M059J (cell line): Measurements from ENCODE around the gene RSPH1. TPM values are rescaled to one million over a fixed set of nuclear protein-coding genes. Genes with fewer than 3 reads are reported as not detected.

Experiments
- DNase-seq: peaks from one replicate; pipeline ENCODE4 v3.0.0-alpha.2; 2012; ENCODE audit warnings: low read depth
- total RNA-seq: library from RNA; depleted of rRNA; stranded (reverse); fragments of >200 nt; shearing (Covaris generic); gene quantifications from 2 replicates; pipeline ENCODE4 v1.2.3, GENCODE V29; 2014; rRNA removed

The RSPH1 gene
- total RNA-seq, 1 experiment from 2014 or later = not detected

DNA sequence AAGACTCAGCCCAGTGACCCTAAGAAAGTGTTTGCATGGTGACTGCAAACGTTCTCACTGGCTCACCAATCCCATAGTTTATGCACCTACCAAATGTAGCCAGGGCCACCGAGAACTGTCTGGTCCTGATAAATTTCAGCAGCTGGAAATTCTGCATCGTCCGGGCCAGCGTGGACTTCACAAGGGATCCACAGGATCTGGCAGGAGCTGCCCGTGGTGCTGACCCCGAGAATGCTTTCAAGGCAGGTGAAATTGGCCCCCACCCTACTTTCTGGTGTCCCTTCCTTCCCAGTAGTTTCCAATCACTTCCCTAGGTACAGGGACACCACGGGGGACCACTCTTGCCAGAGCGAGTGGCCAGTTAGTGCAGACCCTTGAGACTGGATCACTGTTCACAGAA is 66.2 kb downstream of the RSPH1 start:
- DNase-seq = no peak

DNA sequence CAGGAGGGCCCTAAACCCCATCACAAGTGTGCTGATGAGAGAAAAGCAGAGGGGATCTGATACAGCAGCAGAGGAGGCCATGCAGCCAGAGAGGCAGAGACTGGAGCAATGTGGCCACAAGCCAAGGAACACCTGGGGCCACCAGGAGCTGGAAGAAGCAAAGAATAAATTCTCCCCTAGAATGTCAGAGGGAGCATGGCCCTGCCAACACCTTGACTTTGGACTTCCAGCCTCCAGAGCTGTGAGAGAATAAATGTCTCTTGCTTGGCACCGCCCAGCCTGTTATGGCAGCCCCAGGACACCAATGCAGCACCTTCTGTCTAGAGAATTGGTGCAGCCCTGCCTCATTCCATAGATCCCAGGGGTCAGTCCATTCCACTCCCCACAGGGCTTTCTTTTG is 67.0 kb downstream of the RSPH1 start:
- DNase-seq = no peak

DNA sequence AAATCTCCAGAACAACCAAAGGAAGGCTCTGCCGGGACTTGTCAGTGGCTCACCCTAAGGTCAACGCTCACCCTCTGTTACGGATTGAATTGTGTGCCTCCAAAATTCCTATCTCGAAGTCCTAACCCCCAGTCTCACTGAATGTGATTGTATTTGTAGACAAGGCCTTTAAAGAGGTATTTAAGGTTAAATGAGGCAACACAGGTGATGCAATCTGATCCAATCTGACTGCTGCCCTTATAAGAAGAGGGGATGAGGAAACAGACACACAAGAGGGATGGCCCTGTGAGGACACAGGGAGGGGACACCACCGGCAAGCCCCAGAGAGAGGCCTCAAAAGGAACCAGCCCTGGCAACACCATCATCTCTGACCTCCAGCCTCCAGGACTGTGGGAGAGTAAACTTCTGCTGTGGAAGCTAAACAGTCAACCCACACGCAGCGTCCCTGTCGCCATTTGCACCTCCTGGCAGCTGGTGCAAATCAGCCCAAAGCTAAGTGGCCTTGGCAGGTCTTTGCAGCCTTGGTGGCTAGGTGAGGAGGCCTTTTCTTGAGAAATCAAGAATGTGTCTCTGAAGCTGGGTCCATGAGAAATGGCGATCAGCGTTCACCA is 68.1 kb downstream of the RSPH1 start:
- DNase-seq = no peak

DNA sequence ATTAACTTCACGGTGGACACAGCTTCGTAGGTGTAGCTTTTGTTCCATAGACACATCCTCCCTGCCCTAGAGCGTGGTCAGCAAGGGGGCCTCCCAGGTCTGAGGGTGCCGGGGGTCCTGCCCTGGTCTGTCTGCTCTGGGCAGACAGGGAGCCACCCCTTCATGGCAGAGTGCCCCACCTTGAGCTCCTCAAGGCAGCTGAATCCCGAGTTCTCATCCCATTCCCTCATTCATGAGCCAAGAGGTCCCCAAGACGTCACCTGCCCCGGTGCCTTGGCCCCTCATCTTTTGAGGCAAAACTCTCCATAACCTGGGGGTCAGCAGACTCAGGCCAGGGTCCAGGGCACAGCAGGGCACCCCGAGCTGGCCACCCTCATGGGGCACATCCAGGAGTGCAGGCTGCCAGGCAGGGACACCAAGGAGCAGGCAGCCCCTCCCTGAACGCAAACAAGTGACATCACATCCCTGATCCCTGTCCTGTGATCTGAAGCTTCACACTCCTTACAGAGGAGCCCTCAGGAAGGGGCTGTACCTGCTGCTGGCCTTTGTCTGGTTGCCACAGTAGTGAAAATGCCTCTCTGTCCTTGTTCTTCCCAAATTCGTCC is 69.0 kb downstream of the RSPH1 start:
- DNase-seq = no peak

DNA sequence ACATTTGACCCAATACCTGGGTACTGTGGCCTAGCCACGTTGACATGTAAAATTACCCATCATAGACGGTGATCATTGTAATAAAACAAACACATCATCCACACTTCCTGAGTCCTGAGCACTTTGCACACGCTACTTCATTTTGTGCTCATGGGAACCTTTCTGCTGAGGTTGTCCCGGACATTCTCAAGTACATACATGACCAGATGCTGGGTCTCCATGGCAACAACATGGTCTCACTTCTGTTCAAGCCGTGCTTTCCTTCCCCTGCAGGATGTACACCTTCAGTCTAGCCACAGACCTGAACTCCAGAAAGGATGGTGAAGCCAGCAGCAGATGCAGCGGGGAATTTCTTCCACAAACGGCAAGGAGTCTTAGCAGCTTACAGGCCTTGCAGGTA is 69.6 kb downstream of the RSPH1 start:
- no peak for DNase-seq

DNA sequence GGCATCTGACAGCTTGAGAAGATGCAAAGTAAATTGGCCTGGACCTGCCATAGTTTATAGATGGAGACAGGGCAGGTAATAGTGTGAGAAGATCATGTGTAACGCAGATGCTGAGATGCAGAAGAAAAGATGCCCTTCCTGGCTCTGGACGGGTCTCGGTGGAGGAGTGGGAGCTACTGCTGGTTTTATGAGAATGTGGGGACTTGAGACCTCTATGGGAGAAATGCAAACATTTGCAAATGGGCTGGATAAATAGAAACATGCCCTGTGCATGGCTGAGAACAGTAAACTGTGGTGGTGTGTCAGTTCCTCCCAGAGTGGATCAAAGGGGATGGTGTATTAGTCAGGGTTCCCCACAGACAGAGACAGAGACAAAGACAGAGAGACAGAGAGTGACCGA is 70.4 kb downstream of the RSPH1 start:
- DNase-seq = no peak

DNA sequence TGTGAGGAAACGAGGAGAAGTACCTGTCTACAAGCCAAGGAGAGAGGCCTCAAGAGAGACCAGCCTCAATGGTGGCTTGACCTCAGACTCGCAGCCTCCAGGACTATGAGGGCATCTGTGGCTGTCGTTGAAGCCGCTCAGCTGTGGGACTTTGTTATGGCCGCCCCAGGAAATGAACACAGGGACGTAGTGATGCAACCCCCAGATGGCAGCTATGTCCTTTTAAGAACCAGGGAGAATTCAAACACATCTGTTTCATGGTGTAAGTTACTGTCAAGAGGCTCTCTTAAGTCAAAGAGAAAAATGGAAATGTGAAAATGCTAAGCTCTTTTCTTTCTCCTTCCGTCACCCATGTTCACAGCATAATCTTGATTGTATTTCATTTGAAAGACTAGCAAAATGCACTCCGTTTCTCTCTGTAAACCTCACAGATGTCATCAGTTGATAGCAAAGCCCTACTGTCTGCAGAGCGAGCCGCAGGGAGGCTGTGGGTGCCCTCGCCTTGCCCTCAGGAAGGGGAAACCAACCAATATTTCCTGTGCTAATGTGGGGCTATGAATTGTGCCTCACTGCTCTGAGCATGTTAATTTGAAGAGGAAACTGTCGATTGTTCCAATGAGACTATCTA is 71.0 kb downstream of the RSPH1 start:
- no peak for DNase-seq

DNA sequence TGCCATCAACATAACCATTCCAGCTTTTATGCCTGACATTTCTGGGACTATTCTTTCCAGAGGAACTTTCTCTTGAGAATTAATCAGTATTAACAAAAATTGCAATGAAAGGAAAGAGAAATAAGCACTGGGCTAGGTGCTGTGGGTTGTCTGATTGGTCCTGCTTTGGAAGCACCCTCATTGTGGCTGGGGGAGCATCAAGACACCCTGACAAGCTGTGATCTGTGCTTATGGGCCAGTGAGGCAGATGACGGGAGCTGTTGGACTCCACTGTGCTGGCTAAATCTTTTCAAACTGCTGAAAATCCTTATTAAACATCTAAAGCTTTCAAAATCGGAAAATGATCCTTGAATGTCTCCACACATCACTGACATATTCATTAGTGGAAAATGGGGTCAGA is 72.3 kb downstream of the RSPH1 start:
- no peak for DNase-seq

DNA sequence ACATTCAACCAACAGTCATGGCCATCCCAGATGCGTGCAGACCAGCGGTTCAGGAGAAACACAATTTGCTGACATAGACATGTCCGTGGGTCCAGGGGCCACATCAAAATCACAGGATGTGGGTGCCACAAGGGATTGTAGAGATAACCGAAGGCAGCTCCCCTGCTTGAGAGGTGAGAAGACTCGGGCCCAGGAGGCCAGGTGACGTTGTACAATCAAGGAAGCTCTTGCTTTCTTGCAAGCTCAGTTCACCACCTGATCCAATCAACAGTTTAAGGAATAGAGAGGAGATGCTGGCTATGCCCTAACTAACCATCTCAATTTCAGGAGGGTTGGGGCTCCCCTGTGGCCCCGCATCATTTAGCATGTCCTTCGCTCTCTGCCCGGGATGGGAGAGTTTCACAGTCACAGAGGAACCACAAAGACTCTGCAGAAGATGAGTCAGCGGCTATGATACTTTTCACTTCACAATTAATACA is 72.8 kb downstream of the RSPH1 start:
- DNase-seq = no peak

Other genes starting within 250 kb of the RSPH1 start
- gene TFF3, start 180.8 kb downstream of the RSPH1 start, total RNA-seq = 0.52 TPM in 1 of 2 replicates, not detected in the other
- 0.30 TPM in 1 of 2 replicates, not detected in the other for gene TFF2, start 145.2 kb downstream of the RSPH1 start, total RNA-seq
- not detected in 2 replicates for gene TFF1, start 129.7 kb downstream of the RSPH1 start, total RNA-seq
- 0.27 TPM in 1 of 2 replicates, not detected in the other for gene TMPRSS3, start 100.2 kb downstream of the RSPH1 start, total RNA-seq
- not detected in 2 replicates for gene UBASH3A, start 92.3 kb downstream of the RSPH1 start, total RNA-seq
- 1.3 and 1.7 TPM in 2 replicates for gene SLC37A1, start 17.6 kb upstream of the RSPH1 start, total RNA-seq
- 0.07 TPM in 1 of 2 replicates, not detected in the other for gene PDE9A, start 157.4 kb upstream of the RSPH1 start, total RNA-seq